Dermis microvascular lymphatic vessel endothelial cell (primary cell): Measurements from ENCODE around the gene C13orf46. TPM values are rescaled to one million over a fixed set of nuclear protein-coding genes. Genes with fewer than 3 reads are reported as not detected.
A peak's percentile ranks its signal among the peaks of the same experiment; 100 is the strongest.
"Not testable (repeated sequence)": the region's sequence is repeated elsewhere in the genome, so short reads cannot be mapped to it uniquely, and the experiment has no call there.

Source experiments
- DNase-seq, 2 donors: peaks; one replicate each; pipeline versions ENCODE4 v3.0.0 to v3.0.0-alpha.2; 2010; ENCODE audit warnings: low read depth in 2 of 2
- total RNA-seq: library from RNA; depleted of rRNA; stranded (reverse); fragments of >200 nt; gene quantifications from 2 replicates; pipeline ENCODE4 v1.2.1, GENCODE V29; 2014

Gene C13orf46
- total RNA-seq, 1 donor from 2014 or later = 0.13 TPM

- not testable (repeated sequence) for DNase-seq
These were observed 60.5 kb downstream of the C13orf46 start for GRCh38 chr13:113913408-113913807.

DNA sequence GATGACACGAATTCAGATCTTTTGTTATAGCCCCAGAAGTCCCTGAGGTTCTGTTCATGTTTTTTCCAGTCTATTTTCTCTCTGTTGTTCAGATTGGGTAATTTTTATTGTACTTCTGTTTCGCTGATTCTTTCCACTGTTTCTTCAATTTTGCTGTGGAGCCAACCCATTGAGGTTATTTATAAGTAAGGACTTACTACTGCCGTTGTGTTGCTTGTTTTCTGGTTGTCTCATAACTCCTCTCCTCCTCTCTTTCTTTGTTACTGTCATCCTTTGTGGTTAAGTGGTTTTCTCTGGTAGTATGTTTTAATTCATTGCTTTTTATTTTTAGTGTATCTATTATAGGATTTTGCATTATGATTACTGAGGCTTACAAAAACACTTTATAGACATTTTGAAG, 61.3 kb downstream of the C13orf46 start:
- no peak for DNase-seq

DNA sequence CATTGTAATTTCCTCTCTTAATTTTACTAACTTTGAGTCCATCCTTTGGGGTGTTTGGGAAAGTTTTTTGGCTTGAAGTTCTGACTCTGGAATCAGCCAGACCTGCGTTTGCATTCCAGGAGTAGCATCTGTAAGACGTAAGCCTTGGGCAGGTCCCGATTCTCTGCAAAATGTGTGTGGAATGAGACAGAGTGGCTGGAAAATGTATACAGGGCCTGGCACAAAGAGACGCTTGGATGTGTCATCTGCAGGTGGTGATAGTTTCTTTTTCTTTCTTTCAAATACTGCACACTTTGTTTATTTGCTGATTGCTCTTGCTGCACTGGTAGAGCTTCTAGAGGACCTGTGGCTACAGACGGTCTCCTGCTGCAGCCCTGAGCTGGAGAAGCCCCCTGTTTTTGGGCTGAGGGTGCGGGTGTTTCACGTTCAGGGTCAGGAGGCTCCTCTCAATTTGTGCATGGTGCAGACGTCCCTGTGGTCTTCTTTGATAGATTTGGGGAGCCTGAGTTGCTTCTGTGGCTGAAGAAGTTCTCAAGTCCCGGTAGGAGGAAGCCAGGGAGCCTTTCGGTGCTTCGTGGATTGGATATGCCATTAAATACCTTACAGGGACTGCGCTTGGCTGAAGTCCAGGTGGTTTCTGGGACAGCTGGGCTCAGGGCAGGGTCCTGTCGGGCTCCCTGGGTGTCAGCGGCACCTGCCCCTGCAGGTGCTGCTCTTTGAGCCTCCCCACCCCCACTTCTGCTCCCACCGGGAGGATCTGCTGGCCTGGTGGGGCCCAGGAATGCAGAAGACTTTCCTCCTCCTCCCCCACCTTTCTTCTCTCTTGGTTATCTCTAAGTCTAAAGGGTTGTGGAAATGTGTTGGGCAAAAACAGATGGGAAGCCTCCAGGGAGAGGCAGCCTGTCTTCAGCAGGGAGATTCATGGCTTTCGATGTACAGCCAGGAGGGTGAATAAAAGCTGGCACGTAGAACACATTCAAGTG, 66.0 kb downstream of the C13orf46 start:
- DNase-seq = no peak

GRCh38 chr13:113906571-113906970, 67.3 kb downstream of the C13orf46 start:
- no peak for DNase-seq

DNA sequence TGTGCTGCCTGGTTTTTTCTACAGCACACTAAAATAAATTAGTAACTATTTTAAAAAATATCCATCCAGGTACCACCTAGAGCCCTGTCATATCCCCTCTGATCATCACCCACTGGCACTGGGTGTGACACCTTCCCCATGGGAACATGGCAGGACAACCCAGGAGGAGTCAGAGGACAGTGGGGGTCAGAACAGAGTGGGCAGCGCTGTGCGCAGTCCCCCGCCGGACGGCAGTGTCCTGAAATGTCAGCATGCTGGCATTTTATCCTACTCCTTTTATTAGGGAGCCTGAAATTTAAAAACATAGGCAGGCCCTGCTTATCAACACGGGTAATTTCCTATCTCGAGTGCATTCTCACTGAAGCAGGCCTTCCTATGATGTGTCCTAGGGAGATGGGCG, 67.9 kb downstream of the C13orf46 start:
- DNase-seq = no peak

- DNase-seq = no peak
These were observed 68.9 kb downstream of the C13orf46 start for GRCh38 chr13:113905018-113905417.

DNA sequence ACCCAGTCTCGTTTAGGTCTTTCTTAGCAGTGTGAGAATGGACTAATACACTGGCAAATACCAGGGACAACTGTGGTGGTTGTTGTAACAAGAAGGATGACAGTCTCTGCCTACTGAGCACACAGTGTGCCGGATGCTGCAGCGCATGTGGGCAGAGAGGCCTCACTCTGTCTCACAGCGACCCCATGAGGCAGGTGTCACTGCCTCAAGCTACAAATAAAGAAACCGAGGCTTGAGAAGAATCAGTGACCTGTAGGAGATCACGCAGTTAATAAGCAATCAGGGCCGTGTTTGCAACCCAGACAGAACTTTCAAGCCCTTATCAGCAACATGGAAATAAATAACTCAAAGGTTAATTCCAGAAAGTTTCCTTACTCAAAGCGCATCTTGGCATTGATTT, 69.5 kb downstream of the C13orf46 start:
- DNase-seq = peak; percentile 55 to 73

DNA sequence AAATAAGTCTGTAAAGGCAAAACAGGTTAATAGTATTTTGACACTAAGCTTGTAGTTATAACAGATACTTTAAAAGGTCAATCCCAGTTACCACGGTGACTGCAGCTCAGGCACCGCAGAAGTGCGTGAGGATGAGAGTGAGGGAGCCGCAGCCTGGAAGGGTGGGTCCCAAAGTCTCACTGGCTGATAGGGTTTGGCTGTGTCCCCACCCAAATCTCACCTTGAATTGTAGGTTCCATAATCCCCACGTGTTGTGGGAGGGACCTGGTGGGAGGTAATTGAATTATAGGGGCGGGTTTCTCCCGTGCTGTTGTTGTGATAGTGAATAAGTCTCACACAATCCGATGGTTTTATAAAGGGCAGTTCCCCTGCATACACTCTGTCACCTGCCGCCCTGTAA, 70.0 kb downstream of the C13orf46 start:
- DNase-seq = no peak

Other genes with a start within 250 kb of the C13orf46 start
- gene TMEM255B, start 214.8 kb downstream of the C13orf46 start, total RNA-seq = 45.6 and 51.7 TPM in 2 replicates
- gene GAS6, start 110.0 kb downstream of the C13orf46 start, total RNA-seq = 58.0 and 126 TPM in 2 replicates
- gene RASA3, start 158.5 kb upstream of the C13orf46 start, total RNA-seq = 30.7 and 33.9 TPM in 2 replicates
- not detected in 2 replicates for gene CFAP97D2, start 205.2 kb upstream of the C13orf46 start, total RNA-seq